Epidermal melanocyte (primary cell): ENCODE data around the gene DDX31.

Experiments
- DNase-seq: peaks from one replicate; pipeline ENCODE4 v3.0.0; 2011; ENCODE audit warnings: low spot score; ENCODE audit not compliant: insufficient read length

DDX31 gene

DNA sequence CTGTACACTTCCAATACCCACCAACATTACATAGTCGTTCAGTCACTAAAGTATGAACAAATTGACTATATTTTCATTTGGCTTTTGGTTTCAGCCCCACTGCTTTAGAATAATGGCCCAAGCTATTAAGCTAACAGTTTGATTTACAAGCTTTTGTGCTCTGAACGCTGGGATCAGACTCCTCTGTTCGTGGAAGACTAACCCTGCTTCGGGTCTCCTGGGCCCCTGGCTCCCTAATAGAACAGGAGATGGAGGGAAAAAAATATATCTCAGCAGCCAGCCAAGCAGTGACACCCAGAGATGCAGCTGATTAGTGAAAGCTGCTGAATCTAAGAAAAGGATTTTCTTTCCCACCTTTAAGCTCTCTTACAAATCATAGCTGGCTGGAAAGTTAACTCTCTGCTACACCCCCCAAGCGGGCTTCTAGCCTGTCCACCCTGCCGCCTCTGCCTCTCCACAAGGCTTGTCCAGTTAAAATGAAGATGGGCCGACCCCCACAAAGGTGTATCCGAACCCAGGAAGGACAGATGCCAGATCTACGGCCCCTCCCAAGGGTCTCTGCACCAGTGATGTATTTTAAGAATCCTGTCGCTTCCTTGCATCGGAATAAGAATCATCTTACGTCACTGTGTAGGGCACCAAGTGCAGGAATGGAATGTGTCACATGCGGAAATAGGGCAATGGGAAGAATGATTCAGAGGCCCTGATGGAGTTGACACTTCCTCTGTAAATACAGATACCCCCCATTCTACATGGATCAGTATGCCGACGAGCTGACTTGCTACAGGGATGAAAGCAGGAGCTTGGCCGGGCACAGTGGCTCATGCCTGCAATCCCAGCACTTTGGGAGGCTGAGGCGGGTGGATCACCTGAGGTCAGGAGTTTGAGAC, 120.8 kb downstream of the DDX31 start:
- no peak for DNase-seq

DNA sequence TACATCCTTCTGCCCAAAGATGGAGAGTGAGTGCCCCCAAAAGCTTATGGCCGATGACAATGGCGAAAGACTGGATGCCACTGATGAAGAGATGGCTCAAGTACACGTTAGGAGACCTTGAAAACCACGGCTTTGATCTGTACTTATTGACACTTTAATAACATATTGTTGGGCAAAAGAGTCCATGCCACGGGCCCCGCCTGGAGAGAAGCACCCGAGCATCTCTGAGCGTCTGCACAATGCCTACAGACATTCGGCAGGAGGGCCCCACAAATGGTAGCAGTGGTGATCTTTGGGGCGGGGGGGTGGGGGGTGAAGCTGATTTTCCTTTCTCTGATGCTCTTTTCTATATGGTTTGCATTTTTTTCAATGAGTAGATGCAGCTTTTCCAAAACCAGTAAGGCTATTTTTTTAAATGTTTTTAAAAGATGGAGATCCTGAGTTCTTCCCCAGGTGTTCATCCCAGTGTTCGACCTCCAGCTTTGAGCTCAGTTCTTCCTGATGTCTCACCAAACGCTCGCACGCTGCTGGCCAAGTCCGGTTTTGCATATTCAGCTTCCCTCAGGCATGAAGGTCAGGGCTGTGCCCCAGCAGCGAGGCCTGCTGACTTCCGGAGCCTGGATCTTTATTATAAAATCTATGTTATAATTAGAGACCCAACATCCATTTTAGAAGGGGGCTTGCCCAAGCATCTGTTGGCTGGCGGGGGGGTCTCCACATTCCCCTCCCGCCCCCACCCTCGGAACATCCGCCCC, 121.6 kb downstream of the DDX31 start:
- no peak for DNase-seq

DNA sequence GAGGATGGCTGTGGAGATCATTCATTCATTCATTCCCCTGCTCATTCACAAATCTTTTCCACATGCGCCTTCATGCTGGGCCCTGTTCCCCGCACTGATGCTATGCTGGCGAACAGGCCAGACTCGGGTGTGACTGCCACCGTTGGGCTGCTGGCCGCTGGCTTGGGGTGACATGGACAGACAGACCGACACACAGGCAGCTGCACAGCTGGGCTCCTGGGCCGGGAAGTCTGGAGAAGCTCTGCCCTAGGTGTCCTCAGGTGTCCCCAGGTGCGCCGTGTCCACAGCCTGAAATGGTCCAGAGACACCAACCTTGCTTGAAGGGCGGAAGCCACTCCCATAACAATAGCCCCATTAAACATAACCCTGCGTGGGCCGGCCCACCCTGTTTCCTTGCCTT, 122.3 kb downstream of the DDX31 start:
- DNase-seq, result no peak

DNA sequence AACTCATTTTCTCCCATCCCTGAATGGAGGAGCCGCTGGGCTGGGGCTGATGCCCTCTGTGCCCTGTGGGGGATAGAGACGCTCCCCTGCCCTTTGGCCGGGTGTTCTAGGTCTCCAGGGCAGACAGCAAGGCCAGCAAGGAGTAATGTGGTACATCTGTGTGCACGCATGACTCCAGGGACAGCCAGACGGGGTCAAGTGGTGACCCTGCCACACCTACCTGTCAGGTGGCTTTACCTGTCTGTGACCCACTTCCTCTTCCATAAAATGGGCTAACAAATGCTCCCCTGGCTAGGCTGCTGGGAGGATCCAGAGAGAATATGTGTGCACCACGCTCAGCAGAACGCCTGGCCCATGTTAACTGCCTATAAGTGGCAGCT, 122.7 kb downstream of the DDX31 start:
- DNase-seq, result no peak

DNA sequence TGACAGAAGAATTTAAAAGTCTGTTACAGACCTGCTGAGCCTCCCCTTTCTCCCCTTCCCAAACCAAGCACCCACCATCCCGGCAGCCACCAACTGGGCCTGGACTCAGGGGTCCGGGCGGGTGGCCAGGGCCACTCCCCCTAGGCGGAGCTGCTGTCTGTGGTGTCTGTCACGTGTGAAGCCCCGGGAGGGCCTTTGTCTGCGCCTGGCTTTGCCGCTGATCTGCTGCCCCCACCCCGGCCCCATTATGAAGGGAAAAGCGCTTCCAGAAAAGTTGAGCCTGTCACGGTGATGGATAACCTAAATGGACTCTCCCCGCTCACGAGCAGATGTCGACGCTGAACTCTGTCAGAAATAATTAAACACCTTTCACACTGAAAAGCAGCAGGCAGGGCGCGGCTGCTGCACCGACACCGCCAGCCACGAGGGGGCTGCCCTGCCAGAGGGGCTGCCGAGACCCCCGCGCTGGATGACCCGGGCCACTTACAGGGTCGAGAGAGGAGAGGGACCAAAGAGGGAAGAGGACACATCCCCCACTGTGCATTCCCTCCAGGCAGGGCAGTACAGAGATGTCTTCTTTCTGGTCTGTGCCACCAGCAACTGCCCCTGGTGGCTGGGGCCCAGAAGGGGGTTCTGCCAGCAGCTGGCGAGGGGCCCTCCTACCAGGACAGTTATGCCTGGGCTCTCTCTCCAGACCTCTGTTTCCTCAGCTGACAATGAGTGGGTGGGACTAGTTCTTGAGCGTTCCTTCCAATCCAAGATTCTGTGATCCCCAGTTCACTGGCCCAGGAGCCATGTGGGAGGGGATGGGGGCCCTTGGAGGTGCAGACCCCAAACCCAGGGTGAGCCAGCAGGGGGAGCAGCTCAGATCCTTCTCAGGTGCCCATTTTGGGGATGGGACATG, 123.4 kb downstream of the DDX31 start:
- no peak for DNase-seq

DNA sequence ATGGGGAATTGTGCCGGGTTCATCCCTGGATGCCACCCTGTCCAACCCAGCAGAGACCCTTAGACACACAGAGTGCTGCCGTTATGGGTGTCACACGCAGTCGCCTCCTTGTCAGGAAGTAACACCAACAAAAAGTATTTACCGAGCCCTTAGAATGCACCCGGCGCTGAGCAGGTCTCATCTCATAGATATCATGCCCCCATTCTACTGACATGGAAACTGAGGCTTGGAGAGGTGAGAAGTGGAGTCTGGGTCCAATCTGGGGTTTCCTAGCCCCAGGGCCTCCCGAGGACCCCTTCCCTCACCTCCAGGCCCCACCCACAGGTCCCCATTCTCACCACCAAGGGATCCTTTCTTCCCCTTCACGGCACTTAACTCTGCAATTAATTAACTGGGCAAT, 124.2 kb downstream of the DDX31 start:
- no peak for DNase-seq

DNA sequence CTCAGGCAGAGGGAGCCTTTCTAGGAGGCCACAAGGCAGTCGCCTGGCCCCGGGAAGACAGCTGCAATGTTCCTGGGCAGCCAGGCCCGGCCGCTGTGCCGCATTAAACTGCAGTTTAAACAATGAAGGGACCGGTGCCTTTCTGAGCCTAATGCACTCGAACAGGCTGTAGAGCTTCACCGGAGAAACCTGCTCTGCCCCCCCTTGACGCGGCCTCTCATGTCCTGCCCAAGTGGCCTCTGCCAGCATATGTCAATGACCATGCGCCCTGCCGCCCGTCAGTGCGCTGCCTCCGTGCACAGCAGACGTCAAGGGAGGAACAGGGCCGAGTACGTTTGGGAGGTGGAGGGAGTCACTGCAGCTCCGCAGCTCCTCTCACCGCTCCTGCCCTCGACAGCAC, 125.8 kb downstream of the DDX31 start:
- DNase-seq, result no peak

DNA sequence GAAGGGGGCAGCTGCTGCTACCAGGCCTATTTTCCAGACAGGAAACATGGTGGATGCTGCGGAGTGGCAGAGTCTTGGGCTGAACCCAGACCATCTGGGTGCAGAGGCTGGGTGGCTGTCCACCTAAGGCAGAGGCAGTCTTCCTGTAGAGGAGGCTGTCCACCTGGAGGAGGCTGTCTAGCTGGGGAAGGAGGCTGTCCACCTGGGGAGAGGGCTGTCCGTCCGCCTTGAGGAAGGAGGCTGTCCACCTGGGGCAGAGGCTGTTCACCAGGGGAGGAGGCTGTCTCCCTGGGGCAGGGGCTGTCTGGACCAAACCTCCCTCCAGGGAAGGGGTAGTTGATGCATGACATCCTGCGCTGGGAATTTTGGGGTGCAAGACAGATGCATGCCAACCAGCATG, 126.5 kb downstream of the DDX31 start:
- DNase-seq, result no peak
